Measurements from ENCODE around the gene SHISA5. TPM values are rescaled to one million over a fixed set of nuclear protein-coding genes. Genes with fewer than 3 reads are reported as not detected.

The SHISA5 gene
- total and polyA plus RNA-seq, 2 of the 4 experiments (the other 2 are of a cell fraction), result 82.3 to 162 TPM

- no peak overlapping the region for H2BK15ac ChIP-seq (ENCODE audit: low read depth, low read length)
- no peak overlapping the region for H2BK120ac ChIP-seq (ENCODE audit: low read depth, low read length)
- in situ Hi-C loops (cut with MboI; ENCODE audit: low sequenced_read_pairs), result no loop called here
- H2AK5ac ChIP-seq (ENCODE audit: low read depth, low read length), result peak overlapping the region; percentile 77; the same call in 1 of the 2 replicates
- H3K9ac ChIP-seq (ENCODE audit: low read depth, low read length), result 0 out of 2 replicates have a peak overlapping the region, but pooled peaks have one; percentile 82
- no peaks in the 10 kb centered on the region for H3K27me3 ChIP-seq (ENCODE audit: control insufficient read depth, insufficient read depth, low read length)
- H3K23ac ChIP-seq (ENCODE audit: low read depth, low read length), result no peak overlapping the region
- H2BK20ac ChIP-seq (ENCODE audit: low read depth, low read length), result no peak overlapping the region
- peak overlapping the region; percentile 97 for H3K4me2 ChIP-seq (ENCODE audit: low read depth, low read length)
- peaks cover 15% of the 10 kb centered on the region for H3K36me3 ChIP-seq (ENCODE audit: control insufficient read depth, insufficient read depth, low read length)
- no peak overlapping the region for H4K91ac ChIP-seq (ENCODE audit: insufficient read depth, low read depth, low read length)
- no peak overlapping the region for H2BK5ac ChIP-seq (ENCODE audit: low read depth, low read length, poor library complexity, severe bottlenecking)
- no peak overlapping the region for H3K56ac ChIP-seq (ENCODE audit: extremely low read depth, insufficient read depth, low read length)
- peak overlapping the region; percentile 63 to 87; a peak in 2 of 4 replicates for H4K8ac ChIP-seq (ENCODE audit: low read depth in 2 of 2, low read length in 2 of 2)
- DNase-seq (no peak), ATAC-seq (ENCODE audit: low read depth) (no peak)
- H3K9me3 ChIP-seq (ENCODE audit: control insufficient read depth, insufficient read depth, low read length), result no peaks in the 10 kb centered on the region
- H2AFZ ChIP-seq (replicated peaks; ENCODE audit: low read length, poor library complexity), result no peak overlapping the region
- no TSS peak for BruUV-seq (replicated peaks)
- CTCF ChIA-PET, result interaction anchor here (2.9 kb wide), 1 partner anchor 9 kb away, joined by 19 read pairs; no protein-coding TSS in a partner anchor
- peak overlapping the region; percentile 92; the same call in 1 of the 2 replicates for H3K4ac ChIP-seq (ENCODE audit: low read depth, low read length)
- no peak overlapping the region for H3K27ac ChIP-seq (ENCODE audit: insufficient read depth, low read length)
- POLR2A ChIA-PET (ENCODE audit: unreplicated experiment), result no interaction called here
- no peak overlapping the region for H3K4me3 ChIP-seq (ENCODE audit: insufficient read depth, low read depth, low read length)
- no peak overlapping the region for H3K14ac ChIP-seq (replicated peaks; ENCODE audit: low read depth, low read length)
- TF ChIP-seq BHLHE40 (IDR thresholded peaks at IDR 0.05; ENCODE audit: low read depth, low read length) (no peak), MAFK (IDR thresholded peaks at IDR 0.05; ENCODE audit: low read depth, low read length) (no peak), MXI1 (IDR thresholded peaks at IDR 0.05; ENCODE audit: borderline replicate concordance, low read depth, low read length) (no peak), ELK1 (IDR thresholded peaks at IDR 0.05; ENCODE audit: borderline replicate concordance, low read depth, low read length) (no peak), SMC3 (IDR thresholded peaks at IDR 0.05; ENCODE audit: low read depth, low read length) (no peak), CHD1 (IDR thresholded peaks at IDR 0.05; ENCODE audit: low read depth, low read length) (no peak), CEBPB (IDR thresholded peaks at IDR 0.05; ENCODE audit: low read depth, low read length) (no peak), MAZ (IDR thresholded peaks at IDR 0.05; ENCODE audit: borderline replicate concordance, low read depth, low read length) (no peak), RAD21 (IDR thresholded peaks at IDR 0.05; ENCODE audit: low read length) (no peak)
- TF ChIP-seq, protein P1, sequence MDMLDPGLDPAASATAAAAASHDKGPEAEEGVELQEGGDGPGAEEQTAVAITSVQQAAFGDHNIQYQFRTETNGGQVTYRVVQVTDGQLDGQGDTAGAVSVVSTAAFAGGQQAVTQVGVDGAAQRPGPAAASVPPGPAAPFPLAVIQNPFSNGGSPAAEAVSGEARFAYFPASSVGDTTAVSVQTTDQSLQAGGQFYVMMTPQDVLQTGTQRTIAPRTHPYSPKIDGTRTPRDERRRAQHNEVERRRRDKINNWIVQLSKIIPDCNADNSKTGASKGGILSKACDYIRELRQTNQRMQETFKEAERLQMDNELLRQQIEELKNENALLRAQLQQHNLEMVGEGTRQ (IDR thresholded peaks at IDR 0.05; ENCODE audit: low read depth, low read length), result no peak
- peaks cover 7% of the 10 kb centered on the region for H3K4me1 ChIP-seq (ENCODE audit: control insufficient read depth, insufficient read depth, low read length)
- 67% methylated on average over 3 of the region's 6 CpGs; no CpG with 5 or more reads in 1 of the 2 experiments for WGBS, 2 experiments (ENCODE audit: extremely low coverage in 2 of 2, insufficient read length in 1 of 2)
- H2AK9ac ChIP-seq (replicated peaks; ENCODE audit: low read depth, low read length, poor library complexity), result peak overlapping the region; percentile 95
- peaks cover 39 to 53% of the 10 kb centered on the region in 2 experiments for H3K79me1 ChIP-seq (ENCODE audit: low read depth in 1 of 2, low read length in 2 of 2)
- peaks cover 6% of the 10 kb centered on the region; the same call in 1 of the 2 replicates for H4K20me1 ChIP-seq (ENCODE audit: insufficient read depth, low read length)
- dilution Hi-C loops (cut with HindIII; ENCODE audit: low sequenced_read_pairs, unreplicated experiment), result no loop called here
- no peak overlapping the region for H4K5ac ChIP-seq (ENCODE audit: low read depth, low read length)
- H3K9me1 ChIP-seq (ENCODE audit: insufficient read depth, low read length), result peaks cover 8% of the 10 kb centered on the region
- H3K18ac ChIP-seq (ENCODE audit: low read depth, low read length), result no peak overlapping the region
- intact Hi-C loops (cut with micrococcal nuclease), result loop anchor here (10.0 kb wide), 1 partner anchor 189 kb away; the partner anchor contains the start of gene SLC26A6
Measured at GRCh38 chr3:48445277-48445882, 58.6 kb downstream of the SHISA5 start.
